Lower lobe of right lung (tissue), 2 donors: ENCODE data around the gene OR52E1. TPM values are rescaled to one million over a fixed set of nuclear protein-coding genes. Genes with fewer than 3 reads are reported as not detected.
"Not testable (repeated sequence)": the region's sequence is repeated elsewhere in the genome, so short reads cannot be mapped to it uniquely, and the experiment has no call there.

Experiments used
- ATAC-seq, 2 donors: fragments of 200-7000 bp; cut with Tn5 transposase; one replicate each; pipeline ENCODE4 v1.9.1; 2020 to 2022; ENCODE audit warnings: mild to moderate bottlenecking in 2 of 2, moderate library complexity in 2 of 2
- DNase-seq: peaks from one replicate; pipeline ENCODE4 v3.0.0-alpha.2; 2020
- H3K27ac ChIP-seq: fragments of 200-600 bp; one replicate; pipeline ENCODE4 v1.8.0; 2022
- H3K27me3 ChIP-seq: fragments of 200-600 bp; one replicate; pipeline ENCODE4 v1.8.0; 2022; ENCODE audit warnings: low read depth
- H3K36me3 ChIP-seq: fragments of 200-600 bp; one replicate; pipeline ENCODE4 v1.8.0; 2022; ENCODE audit warnings: mild to moderate bottlenecking
- H3K4me1 ChIP-seq: fragments of 200-600 bp; one replicate; pipeline ENCODE4 v1.8.0; 2022
- H3K4me3 ChIP-seq: fragments of 200-600 bp; one replicate; pipeline ENCODE4 v1.8.0; 2022; ENCODE audit warnings: mild to moderate bottlenecking
- H3K9me3 ChIP-seq: fragments of 200-600 bp; one replicate; pipeline ENCODE4 v1.8.0; 2022
- intact Hi-C: fragments of 100-400 bp; cut with DNase I; formaldehyde crosslinking; loops from one replicate; pipeline ENCODE4 v1.11.0; 2022
- total RNA-seq: library from RNA; stranded (reverse); fragmentation: NEBNext Ultra II Directional; extraction: Animal tissue kit (Norgen Biotek cat#: 25700); gene quantifications from one replicate; pipeline ENCODE4 v1.2.1, GENCODE V29; 2021
- TF ChIP-seq, protein P1 (sequence below): fragments of 200-600 bp; IDR thresholded peaks from one replicate; pipeline ENCODE4 v1.8.0; 2022; ENCODE audit warnings: antibody characterized with exemption, mild to moderate bottlenecking
- donor health status: DM: no; HTN: yes; CAD: no; lungs with severe emphysema.

Gene OR52E1
- total RNA-seq, 1 donor from 2014 or later: not detected

DNA sequence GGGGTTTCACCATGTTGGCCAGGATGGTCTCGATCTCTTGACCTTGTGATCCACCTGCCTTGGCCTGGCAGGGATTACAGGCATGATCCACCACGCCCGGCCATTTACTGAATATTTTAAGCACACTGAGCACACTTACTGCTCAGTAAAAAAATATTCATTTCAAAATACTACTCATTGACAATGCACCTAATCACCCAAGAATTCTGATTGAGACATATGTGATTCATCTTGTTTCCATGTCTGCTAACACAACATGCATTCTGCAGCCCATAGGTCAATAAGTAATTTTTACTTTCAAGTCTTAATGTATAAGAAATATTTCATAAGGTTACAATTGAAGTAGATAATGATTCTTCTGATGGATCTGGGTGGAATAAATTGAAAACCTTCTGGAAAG is 27.3 kb upstream of the OR52E1 start:
- no peaks in the 10 kb centered on the region for H3K4me1 ChIP-seq
- H3K9me3 ChIP-seq: no peaks in the 10 kb centered on the region
- no peak overlapping the region for H3K4me3 ChIP-seq
- no peaks in the 10 kb centered on the region for H3K27me3 ChIP-seq
- ATAC-seq (no peak), DNase-seq (no peak)
- intact Hi-C loops: no loop called here
- TF ChIP-seq, protein P1, sequence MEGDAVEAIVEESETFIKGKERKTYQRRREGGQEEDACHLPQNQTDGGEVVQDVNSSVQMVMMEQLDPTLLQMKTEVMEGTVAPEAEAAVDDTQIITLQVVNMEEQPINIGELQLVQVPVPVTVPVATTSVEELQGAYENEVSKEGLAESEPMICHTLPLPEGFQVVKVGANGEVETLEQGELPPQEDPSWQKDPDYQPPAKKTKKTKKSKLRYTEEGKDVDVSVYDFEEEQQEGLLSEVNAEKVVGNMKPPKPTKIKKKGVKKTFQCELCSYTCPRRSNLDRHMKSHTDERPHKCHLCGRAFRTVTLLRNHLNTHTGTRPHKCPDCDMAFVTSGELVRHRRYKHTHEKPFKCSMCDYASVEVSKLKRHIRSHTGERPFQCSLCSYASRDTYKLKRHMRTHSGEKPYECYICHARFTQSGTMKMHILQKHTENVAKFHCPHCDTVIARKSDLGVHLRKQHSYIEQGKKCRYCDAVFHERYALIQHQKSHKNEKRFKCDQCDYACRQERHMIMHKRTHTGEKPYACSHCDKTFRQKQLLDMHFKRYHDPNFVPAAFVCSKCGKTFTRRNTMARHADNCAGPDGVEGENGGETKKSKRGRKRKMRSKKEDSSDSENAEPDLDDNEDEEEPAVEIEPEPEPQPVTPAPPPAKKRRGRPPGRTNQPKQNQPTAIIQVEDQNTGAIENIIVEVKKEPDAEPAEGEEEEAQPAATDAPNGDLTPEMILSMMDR: no peak
- no peak overlapping the region for H3K27ac ChIP-seq
- H3K36me3 ChIP-seq: no peaks in the 10 kb centered on the region

DNA sequence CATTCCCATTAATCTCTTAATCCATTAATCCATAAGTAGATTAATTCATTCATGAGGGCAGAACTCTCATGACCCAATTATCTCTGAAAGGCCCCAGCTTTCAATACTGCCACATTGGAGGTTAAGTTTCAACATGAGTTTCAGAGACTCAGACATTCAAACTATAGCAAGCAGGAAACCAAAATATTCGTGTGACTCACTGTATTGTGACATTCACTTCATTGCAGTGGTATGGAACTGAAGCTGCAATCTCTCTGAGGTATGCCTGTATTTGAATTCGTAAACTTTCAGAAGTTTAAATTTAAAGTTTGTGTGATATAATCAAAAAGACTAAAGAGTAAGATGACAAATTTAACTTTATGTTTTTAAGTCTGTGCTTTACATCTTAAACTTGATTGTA is 26.0 kb upstream of the OR52E1 start:
- no peak overlapping the region for H3K4me3 ChIP-seq
- no peaks in the 10 kb centered on the region for H3K4me1 ChIP-seq
- intact Hi-C loops: no loop called here
- no peaks in the 10 kb centered on the region for H3K9me3 ChIP-seq
- ATAC-seq (no peak), DNase-seq (no peak)
- H3K27ac ChIP-seq: no peak overlapping the region
- H3K27me3 ChIP-seq: no peaks in the 10 kb centered on the region
- TF ChIP-seq, protein P1: no peak
- H3K36me3 ChIP-seq: no peaks in the 10 kb centered on the region

DNA sequence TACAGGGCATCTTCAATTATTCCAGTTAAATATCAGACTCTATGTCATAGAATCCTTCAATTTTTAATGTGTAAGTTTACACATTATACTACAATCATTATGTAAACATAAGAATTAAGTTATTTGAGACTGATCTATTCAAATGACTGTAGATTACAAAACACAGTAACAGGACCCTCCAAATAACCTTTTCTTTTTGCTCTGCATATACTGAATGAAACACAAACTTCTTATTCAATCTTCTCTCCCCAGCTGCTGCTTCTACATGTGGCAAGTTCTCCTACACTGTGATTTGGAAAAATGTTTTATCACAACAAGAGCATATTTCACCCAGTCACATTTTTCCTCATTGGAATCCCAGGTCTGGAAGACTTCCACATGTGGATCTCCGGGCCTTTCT is 23.1 kb upstream of the OR52E1 start, which contains the start of gene OR52J3:
Gene OR52J3 (plus strand): TSS at position 301 of the 400 bp plus-strand sequence. CDS start 0 bp downstream, at position 301.
- intact Hi-C loops: no loop called here
- Histone ChIP-seq H3K27ac (no peak within 1 kb of the TSS), H3K9me3 (no peaks in the 10 kb centered on the region), H3K27me3 (no peaks in the 10 kb centered on the region), H3K4me1 (no peaks in the 10 kb centered on the region), H3K36me3 (no peaks in the 10 kb centered on the region), H3K4me3 (no peak within 1 kb of the TSS)
- TF ChIP-seq, protein P1: no peak
- ATAC-seq: no peak
- DNase-seq: no peak

DNA sequence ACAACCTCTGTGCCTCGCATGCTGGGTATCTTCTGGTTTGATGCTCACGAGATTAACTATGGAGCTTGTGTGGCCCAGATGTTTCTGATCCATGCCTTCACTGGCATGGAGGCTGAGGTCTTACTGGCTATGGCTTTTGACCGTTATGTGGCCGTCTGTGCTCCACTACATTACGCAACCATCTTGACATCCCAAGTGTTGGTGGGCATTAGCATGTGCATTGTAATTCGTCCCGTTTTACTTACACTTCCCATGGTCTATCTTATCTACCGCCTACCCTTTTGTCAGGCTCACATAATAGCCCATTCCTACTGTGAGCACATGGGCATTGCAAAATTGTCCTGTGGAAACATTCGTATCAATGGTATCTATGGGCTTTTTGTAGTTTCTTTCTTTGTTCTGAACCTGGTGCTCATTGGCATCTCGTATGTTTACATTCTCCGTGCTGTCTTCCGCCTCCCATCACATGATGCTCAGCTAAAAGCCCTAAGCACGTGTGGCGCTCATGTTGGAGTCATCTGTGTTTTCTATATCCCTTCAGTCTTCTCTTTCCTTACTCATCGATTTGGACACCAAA is 22.5 kb upstream of the OR52E1 start:
- no peaks in the 10 kb centered on the region for H3K4me1 ChIP-seq
- ATAC-seq: peak in 1 of 2 donors; percentile 21

DNA sequence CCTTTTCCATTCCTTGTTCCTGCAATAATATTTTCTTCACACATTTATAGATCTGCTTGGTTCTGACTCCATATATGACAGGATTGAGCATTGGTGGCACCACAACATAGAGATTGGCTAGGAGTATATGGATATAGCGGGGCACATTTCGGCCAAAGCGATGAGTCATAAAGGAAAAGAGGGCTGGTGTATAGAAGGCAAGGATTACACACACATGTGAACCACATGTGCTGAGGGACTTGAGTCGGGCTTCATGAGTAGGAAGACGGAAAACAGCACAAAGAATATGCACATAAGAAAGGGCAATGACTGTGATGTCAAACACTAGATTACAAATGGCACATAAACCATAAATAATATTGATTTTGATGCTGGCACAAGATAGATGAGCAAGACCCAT is 10.7 kb upstream of the OR52E1 start:
- intact Hi-C loops, H3K36me3 ChIP-seq, DNase-seq, H3K4me3 ChIP-seq, ATAC-seq, H3K9me3 ChIP-seq, H3K27me3 ChIP-seq, H3K4me1 ChIP-seq, H3K27ac ChIP-seq: not testable (repeated sequence)

More for the DNA sequence above, 22.5 kb upstream of the OR52E1 start:
- Histone ChIP-seq H3K27me3 (no peaks in the 10 kb centered on the region), H3K9me3 (no peaks in the 10 kb centered on the region), H3K36me3 (no peaks in the 10 kb centered on the region), H3K27ac (no peak overlapping the region), H3K4me3 (no peak overlapping the region)
- DNase-seq: no peak
- intact Hi-C loops: no loop called here
- TF ChIP-seq, protein P1: no peak

DNA sequence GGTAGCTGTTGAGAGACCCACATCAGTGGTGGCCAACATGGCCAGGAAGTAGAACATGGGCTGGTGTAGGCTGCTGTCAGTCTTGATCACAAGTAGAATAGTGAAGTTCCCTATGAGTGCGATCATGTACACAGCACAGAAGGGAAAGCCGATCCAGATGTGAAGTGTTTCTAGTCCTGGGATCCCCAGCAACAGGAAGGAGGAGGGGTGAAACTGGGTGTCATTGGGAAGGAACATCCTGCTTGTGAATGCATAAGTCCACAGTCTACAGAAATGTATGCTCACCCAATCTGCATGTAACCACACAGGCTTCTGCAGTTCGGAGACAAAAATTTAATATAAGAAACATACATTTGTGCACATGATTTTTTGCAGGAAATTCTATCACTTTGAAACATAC is 10.0 kb upstream of the OR52E1 start, which contains the start of gene OR52E2:
Gene OR52E2 (minus strand): TSS at position 237 of the 400 bp plus-strand sequence. CDS start 0 bp downstream, at position 237.
- intact Hi-C loops: no loop called here
- no peak for ATAC-seq
- no peak within 1 kb of the TSS for H3K4me3 ChIP-seq
- H3K27me3 ChIP-seq: no peaks in the 10 kb centered on the region
- TF ChIP-seq, protein P1: no peak
- no peaks in the 10 kb centered on the region for H3K9me3 ChIP-seq
- no peaks in the 10 kb centered on the region for H3K4me1 ChIP-seq
- H3K36me3 ChIP-seq: no peaks in the 10 kb centered on the region
- no peak for DNase-seq
- H3K27ac ChIP-seq: no peak within 1 kb of the TSS
